Measurements from ENCODE around the gene NTSR1.

The NTSR1 gene

DNA sequence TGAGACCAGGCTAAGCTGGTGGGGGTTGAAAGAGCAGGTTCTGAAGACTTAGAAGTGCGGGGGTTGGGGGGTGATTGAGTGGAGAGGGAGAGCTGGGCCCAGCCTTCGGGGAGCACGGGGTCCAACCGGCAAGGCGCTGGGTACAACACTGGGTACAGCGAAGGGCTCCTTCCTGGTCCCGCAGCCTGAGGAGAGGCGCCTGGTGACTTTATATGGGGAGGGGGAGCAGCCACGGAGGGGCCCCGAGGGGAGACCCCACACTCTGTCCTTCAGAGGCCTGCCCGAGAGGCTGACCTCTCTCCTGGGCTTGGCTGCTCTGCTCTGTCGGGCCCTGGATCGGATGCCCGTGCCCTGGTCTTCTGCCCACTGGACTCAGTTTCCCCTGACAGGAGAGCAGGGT is 10.4 kb upstream of the NTSR1 start:
- WGBS (ENCODE audit: insufficient coverage): 95% methylated on average over 11 of the region's 14 CpGs
- H3K27ac ChIP-seq (ENCODE audit: insufficient read depth in 1 of 2, low read depth in 1 of 2, low read length in 2 of 2, poor library complexity in 1 of 2, severe bottlenecking in 2 of 2): no peak overlapping the region
- peaks cover 0 to 4% (median 2%) of the 10 kb centered on the region in 4 experiments for H3K4me1 ChIP-seq (ENCODE audit: control extremely low read depth in 1 of 4, control insufficient read depth in 4 of 4, insufficient read depth in 4 of 4, low read length in 3 of 4)
- ChIA-PET POLR2A (no interaction called here), CTCF (interaction anchor here (0.9 kb wide), 1 partner anchor 12 kb away, joined by 3 read pairs; no protein-coding TSS in a partner anchor)
- DNase-seq: no peak
- no peak overlapping the region for H3K4me3 ChIP-seq (ENCODE audit: control insufficient read depth in 1 of 7, extremely low read depth in 1 of 7, insufficient read depth in 4 of 7, low read depth in 2 of 7, low read length in 6 of 7)
- H3K36me3 ChIP-seq (ENCODE audit: control insufficient read depth in 4 of 4, insufficient read depth in 4 of 4, low read length in 3 of 4): no peaks in the 10 kb centered on the region
- peaks cover 0 to 2% (median 0%) of the 10 kb centered on the region in 5 experiments for H3K27me3 ChIP-seq (replicated peaks in 2 of 5; ENCODE audit: control insufficient read depth in 4 of 5, insufficient read depth in 5 of 5, low read length in 4 of 5)
- no peaks in the 10 kb centered on the region for H3K9me3 ChIP-seq (ENCODE audit: control extremely low read depth in 1 of 5, control insufficient read depth in 4 of 5, insufficient read depth in 2 of 5, low read depth in 1 of 5, low read length in 4 of 5)

DNA sequence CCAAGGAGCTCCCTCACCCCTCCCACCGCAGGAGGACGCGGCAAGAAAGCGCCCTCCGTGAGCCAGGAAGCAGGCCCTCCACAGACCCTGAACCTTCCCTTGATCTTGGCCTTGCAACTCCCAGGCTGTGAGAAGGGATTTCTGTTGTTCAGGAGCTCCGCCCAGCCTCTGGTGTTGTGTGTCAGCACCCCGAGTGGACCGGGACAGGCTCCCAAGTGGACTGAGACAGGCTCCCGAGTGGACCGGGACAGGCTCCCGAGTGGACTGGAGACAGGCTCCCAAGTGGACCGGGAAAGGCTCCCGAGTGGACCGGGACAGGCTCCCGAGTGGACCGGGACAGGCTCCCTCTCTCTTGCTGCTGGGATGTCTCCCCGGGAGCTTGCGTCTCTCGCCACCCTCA is 9.3 kb upstream of the NTSR1 start:
- Histone ChIP-seq H3K27me3 (replicated peaks in 2 of 5; ENCODE audit: control insufficient read depth in 4 of 5, insufficient read depth in 5 of 5, low read length in 4 of 5) (peaks cover 0 to 2% (median 0%) of the 10 kb centered on the region in 5 experiments), H3K4me3 (ENCODE audit: control insufficient read depth in 1 of 7, extremely low read depth in 1 of 7, insufficient read depth in 4 of 7, low read depth in 2 of 7, low read length in 6 of 7) (no peak overlapping the region), H3K36me3 (ENCODE audit: control insufficient read depth in 4 of 4, insufficient read depth in 4 of 4, low read length in 3 of 4) (no peaks in the 10 kb centered on the region), H3K4me1 (ENCODE audit: control extremely low read depth in 1 of 4, control insufficient read depth in 4 of 4, insufficient read depth in 4 of 4, low read length in 3 of 4) (peaks cover 0 to 7% (median 3%) of the 10 kb centered on the region in 4 experiments), H3K9me3 (ENCODE audit: control extremely low read depth in 1 of 5, control insufficient read depth in 4 of 5, insufficient read depth in 2 of 5, low read depth in 1 of 5, low read length in 4 of 5) (no peaks in the 10 kb centered on the region), H3K27ac (ENCODE audit: insufficient read depth in 1 of 2, low read depth in 1 of 2, low read length in 2 of 2, poor library complexity in 1 of 2, severe bottlenecking in 2 of 2) (no peak overlapping the region)
- 94% methylated on average over 19 of the region's 19 CpGs for WGBS (ENCODE audit: insufficient coverage)
- no peak for DNase-seq
- ChIA-PET POLR2A (no interaction called here), CTCF (interaction anchor here (1.0 kb wide), 1 partner anchor 11 kb away, joined by 5 read pairs; no protein-coding TSS in a partner anchor)

DNA sequence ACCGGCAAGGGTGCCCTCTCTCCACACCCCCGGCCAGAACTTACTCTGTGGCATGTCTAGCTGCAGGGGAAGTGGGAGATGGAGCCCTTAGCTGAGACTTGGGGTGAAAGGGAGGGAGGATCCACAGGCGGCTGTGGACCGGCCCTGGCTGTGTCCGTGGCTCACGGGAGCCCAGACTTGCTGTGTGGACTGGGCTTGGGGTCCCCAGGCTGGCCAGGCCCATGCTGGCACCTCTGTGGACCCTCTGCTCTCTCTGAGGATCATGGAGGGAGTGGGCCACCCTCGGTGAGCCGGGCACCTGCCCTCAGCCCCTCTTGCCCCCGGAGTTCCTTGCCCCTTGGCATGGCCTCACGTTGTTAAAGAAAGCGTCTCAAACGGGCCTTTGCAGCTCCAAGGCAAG is 8.9 kb upstream of the NTSR1 start:
- 96% methylated on average over 11 of the region's 12 CpGs for WGBS (ENCODE audit: insufficient coverage)
- H3K36me3 ChIP-seq (ENCODE audit: control insufficient read depth in 4 of 4, insufficient read depth in 4 of 4, low read length in 3 of 4): no peaks in the 10 kb centered on the region
- no peaks in the 10 kb centered on the region for H3K9me3 ChIP-seq (ENCODE audit: control extremely low read depth in 1 of 5, control insufficient read depth in 4 of 5, insufficient read depth in 2 of 5, low read depth in 1 of 5, low read length in 4 of 5)
- H3K27me3 ChIP-seq (replicated peaks in 2 of 5; ENCODE audit: control insufficient read depth in 4 of 5, insufficient read depth in 5 of 5, low read length in 4 of 5): peaks cover 0 to 2% (median 0%) of the 10 kb centered on the region in 5 experiments
- no peak for DNase-seq
- ChIA-PET CTCF (interaction anchor here (0.7 to 1.0 kb wide), 2 partner anchors 11 to 117 kb away, joined by 3 to 5 read pairs; partner anchors contain the start of gene COL9A3), POLR2A (no interaction called here)
- no peak overlapping the region for H3K27ac ChIP-seq (ENCODE audit: insufficient read depth in 1 of 2, low read depth in 1 of 2, low read length in 2 of 2, poor library complexity in 1 of 2, severe bottlenecking in 2 of 2)
- peaks cover 0 to 11% (median 3%) of the 10 kb centered on the region in 4 experiments for H3K4me1 ChIP-seq (ENCODE audit: control extremely low read depth in 1 of 4, control insufficient read depth in 4 of 4, insufficient read depth in 4 of 4, low read length in 3 of 4)
- no peak overlapping the region for H3K4me3 ChIP-seq (ENCODE audit: control insufficient read depth in 1 of 7, extremely low read depth in 1 of 7, insufficient read depth in 4 of 7, low read depth in 2 of 7, low read length in 6 of 7)

DNA sequence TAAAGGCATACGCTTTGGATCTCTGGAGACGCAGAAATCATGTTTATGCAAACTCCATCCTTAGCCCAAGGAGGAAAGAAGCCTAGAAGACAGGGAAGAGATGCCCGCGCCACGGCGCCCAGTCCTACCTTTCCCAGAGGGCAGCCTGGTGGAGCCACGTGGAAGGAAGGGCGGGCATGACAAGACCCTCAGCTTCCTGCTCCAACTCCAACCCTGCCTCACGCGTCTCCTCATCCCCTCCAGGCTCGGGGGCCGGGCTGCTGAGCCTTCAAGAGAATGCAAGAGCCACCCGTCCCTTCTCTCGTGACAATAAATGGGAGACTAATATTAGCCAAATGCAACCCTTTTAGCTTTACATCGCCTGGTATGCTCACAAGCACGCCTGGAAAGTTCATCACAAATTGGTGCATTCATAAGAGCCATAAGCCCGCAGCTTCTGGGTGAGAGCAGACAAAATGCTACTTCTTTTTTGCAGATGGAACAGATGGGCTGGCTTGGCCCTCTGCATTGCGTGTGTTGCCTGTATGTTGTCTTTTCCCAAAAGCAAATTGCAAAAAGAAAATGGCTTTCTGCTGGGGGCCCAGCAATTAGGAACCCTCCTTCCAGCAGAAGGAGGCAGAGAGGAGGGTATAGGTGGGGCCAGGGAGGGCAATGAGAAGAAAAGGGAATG is 8.2 kb upstream of the NTSR1 start:
- Histone ChIP-seq H3K27me3 (replicated peaks in 2 of 5; ENCODE audit: control insufficient read depth in 4 of 5, insufficient read depth in 5 of 5, low read length in 4 of 5) (peaks cover 0 to 4% (median 2%) of the 10 kb centered on the region in 5 experiments), H3K9me3 (ENCODE audit: control extremely low read depth in 1 of 5, control insufficient read depth in 4 of 5, insufficient read depth in 2 of 5, low read depth in 1 of 5, low read length in 4 of 5) (no peaks in the 10 kb centered on the region), H3K36me3 (ENCODE audit: control insufficient read depth in 4 of 4, insufficient read depth in 4 of 4, low read length in 3 of 4) (no peaks in the 10 kb centered on the region), H3K4me1 (ENCODE audit: control extremely low read depth in 1 of 4, control insufficient read depth in 4 of 4, insufficient read depth in 4 of 4, low read length in 3 of 4) (peaks cover 0 to 11% (median 3%) of the 10 kb centered on the region in 4 experiments), H3K4me3 (ENCODE audit: control insufficient read depth in 1 of 7, extremely low read depth in 1 of 7, insufficient read depth in 4 of 7, low read depth in 2 of 7, low read length in 6 of 7) (no peak overlapping the region), H3K27ac (ENCODE audit: insufficient read depth in 1 of 2, low read depth in 1 of 2, low read length in 2 of 2, poor library complexity in 1 of 2, severe bottlenecking in 2 of 2) (no peak overlapping the region)
- ChIA-PET CTCF (interaction anchor here (0.7 kb wide), 1 partner anchor 116 kb away, joined by 3 read pairs; the partner anchor contains the start of gene COL9A3), POLR2A (no interaction called here)
- 94% methylated on average over 16 of the region's 18 CpGs for WGBS (ENCODE audit: insufficient coverage)
- DNase-seq: no peak

DNA sequence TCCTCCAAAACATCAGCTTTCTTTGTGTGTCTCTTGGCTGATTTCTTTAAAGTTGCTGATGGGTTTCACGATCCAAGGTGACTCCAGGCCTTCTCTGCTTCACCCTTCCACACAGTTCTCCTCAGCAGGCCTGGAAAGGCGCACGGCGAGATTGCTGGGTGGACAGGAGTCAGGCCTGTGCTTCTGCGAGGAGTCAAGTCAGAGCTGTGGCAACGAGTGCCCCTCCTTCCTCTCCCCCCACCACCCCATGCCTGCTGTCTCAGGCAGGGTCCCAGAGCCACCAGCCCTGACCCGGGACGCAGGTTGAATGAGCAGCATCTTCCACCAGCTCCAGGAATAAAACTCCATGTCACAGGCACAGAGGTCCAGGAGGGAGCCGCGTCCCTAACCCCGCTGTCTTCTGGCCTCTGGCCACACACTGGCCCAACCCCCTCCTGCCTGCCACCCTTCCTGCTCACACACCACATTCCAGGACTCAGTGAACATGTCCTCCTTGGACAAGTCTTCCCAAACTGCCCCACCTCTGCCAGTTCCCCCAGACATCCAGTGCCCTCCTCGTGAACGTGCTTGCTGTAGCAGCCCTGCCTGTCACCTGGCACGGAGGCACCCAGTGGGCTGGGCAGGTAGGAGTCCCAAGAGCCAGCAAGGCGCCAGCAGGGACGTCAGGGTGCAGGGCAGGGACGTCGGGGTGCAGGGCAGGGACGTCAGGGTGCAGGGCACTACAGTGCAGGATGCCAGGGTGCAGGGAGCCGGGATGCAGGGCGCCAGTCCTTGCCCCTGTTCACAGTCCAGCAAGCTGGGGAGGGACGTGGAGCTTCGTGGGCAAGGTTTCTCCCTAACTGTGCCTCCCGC is 7.2 kb upstream of the NTSR1 start:
- CTCF ChIA-PET: interaction anchor here (0.8 kb wide), 1 partner anchor 90 kb away, joined by 4 read pairs; no protein-coding TSS in a partner anchor
- Histone ChIP-seq H3K9me3 (ENCODE audit: control extremely low read depth in 1 of 5, control insufficient read depth in 4 of 5, insufficient read depth in 2 of 5, low read depth in 1 of 5, low read length in 4 of 5) (no peaks in the 10 kb centered on the region), H3K4me1 (ENCODE audit: control extremely low read depth in 1 of 4, control insufficient read depth in 4 of 4, insufficient read depth in 4 of 4, low read length in 3 of 4) (peaks cover 0 to 11% (median 3%) of the 10 kb centered on the region in 4 experiments), H3K27me3 (replicated peaks in 2 of 5; ENCODE audit: control insufficient read depth in 4 of 5, insufficient read depth in 5 of 5, low read length in 4 of 5) (peaks cover 0 to 6% (median 2%) of the 10 kb centered on the region in 5 experiments), H3K4me3 (ENCODE audit: control insufficient read depth in 1 of 7, extremely low read depth in 1 of 7, insufficient read depth in 4 of 7, low read depth in 2 of 7, low read length in 6 of 7) (no peak overlapping the region), H3K36me3 (ENCODE audit: control insufficient read depth in 4 of 4, insufficient read depth in 4 of 4, low read length in 3 of 4) (no peaks in the 10 kb centered on the region), H3K27ac (ENCODE audit: insufficient read depth in 1 of 2, low read depth in 1 of 2, low read length in 2 of 2, poor library complexity in 1 of 2, severe bottlenecking in 2 of 2) (no peak overlapping the region)
- POLR2A ChIA-PET: no interaction called here
- WGBS (ENCODE audit: insufficient coverage): 94% methylated on average over 23 of the region's 24 CpGs
- DNase-seq: no peak

DNA sequence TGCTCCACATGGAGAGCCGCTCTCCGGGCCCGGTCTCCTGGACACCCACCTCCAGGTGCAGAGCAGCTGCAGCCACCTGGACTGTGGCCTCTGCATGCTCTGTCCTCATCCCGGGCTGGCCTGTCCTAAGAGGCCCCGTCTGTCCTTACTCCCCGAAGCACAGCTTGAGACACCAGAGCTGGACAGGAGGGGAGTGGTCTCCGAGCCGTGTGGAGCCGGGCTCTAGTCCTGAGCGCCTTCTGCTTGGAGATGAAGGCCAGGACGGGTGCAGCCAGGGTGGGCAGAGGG is 6.7 kb upstream of the NTSR1 start:
- 99% methylated on average over 6 of the region's 11 CpGs for WGBS (ENCODE audit: insufficient coverage)
- ChIA-PET POLR2A (no interaction called here), CTCF (interaction anchor here (0.8 kb wide), 1 partner anchor 89 kb away, joined by 4 read pairs; no protein-coding TSS in a partner anchor)
- Histone ChIP-seq H3K4me3 (ENCODE audit: control insufficient read depth in 1 of 7, extremely low read depth in 1 of 7, insufficient read depth in 4 of 7, low read depth in 2 of 7, low read length in 6 of 7) (no peak overlapping the region), H3K36me3 (ENCODE audit: control insufficient read depth in 4 of 4, insufficient read depth in 4 of 4, low read length in 3 of 4) (no peaks in the 10 kb centered on the region), H3K27ac (ENCODE audit: insufficient read depth in 1 of 2, low read depth in 1 of 2, low read length in 2 of 2, poor library complexity in 1 of 2, severe bottlenecking in 2 of 2) (no peak overlapping the region), H3K9me3 (ENCODE audit: control extremely low read depth in 1 of 5, control insufficient read depth in 4 of 5, insufficient read depth in 2 of 5, low read depth in 1 of 5, low read length in 4 of 5) (no peaks in the 10 kb centered on the region), H3K27me3 (replicated peaks in 2 of 5; ENCODE audit: control insufficient read depth in 4 of 5, insufficient read depth in 5 of 5, low read length in 4 of 5) (peaks cover 0 to 10% (median 2%) of the 10 kb centered on the region in 5 experiments), H3K4me1 (ENCODE audit: control extremely low read depth in 1 of 4, control insufficient read depth in 4 of 4, insufficient read depth in 4 of 4, low read length in 3 of 4) (peaks cover 0 to 11% (median 4%) of the 10 kb centered on the region in 4 experiments)
- no peak for DNase-seq

Measured in common myeloid progenitor, CD34-positive (primary cell).